Activated CD8-positive, alpha-beta memory T cell treated with anti-CD3 and anti-CD28 coated beads, Interleukin-2, amount 50 U/mL, for 48 hours (primary cell): Measurements from ENCODE around the gene BIN1.
A peak's percentile ranks its signal among the peaks of the same experiment; 100 is the strongest.

Experiments
- DNase-seq: peaks from one replicate; pipeline ENCODE4 v3.0.0-alpha.2; 2020

Gene BIN1

DNA sequence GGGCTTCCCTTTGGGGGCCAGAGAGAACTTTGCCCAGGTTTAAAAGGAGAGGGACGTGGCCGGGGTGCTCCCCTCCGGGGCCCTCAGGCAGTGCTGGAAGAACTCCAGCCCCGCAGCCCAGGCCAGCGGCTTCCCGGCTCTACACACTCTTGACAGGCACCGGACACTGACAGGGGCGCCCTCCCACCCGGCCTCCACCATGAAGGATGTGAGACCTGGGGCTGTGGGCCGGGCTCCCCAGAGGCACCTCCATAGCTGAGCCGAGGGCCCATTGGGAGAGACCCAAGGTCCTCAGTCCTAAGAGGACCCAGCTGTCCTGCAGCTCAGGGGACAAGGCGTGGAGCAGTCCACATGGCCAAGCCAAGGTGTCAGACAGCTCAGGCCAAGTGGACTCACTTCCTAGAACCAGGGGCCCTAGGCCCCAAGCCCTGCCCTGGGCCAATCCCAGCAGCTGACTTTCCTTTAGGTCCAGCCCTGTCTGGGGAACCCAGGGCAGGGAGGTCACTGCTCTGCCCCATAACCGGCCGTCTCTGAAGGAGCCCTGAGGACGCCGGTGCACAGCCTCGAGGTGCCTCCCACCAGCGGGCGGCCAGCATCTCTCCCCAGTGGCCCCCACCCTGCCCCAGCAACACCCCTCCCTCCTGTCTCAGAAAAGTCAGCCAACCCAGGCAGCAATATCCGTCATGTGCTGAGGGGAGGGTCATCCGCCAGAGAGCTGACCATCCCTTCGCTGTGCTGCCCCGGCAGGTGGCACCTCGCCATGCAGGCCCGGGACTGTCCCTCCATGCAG, 51.8 kb downstream of the BIN1 start:
- no peak for DNase-seq

DNA sequence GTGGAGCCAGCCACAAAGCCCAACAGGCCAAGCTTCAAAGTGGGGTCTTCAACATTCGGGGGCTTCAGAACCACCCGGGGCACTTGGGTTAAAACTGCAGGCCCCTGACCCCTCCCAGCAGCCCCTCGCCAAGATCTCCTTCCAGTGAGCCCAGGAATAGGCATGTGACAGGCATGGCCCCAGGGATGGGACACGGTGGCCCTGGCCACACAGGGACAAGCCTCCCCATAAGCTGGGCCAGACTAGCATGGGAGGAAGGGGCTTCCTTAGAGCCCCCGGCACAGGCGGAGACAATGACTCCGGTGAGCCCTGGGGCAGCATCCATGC, 52.4 kb downstream of the BIN1 start:
- DNase-seq, result no peak

DNA sequence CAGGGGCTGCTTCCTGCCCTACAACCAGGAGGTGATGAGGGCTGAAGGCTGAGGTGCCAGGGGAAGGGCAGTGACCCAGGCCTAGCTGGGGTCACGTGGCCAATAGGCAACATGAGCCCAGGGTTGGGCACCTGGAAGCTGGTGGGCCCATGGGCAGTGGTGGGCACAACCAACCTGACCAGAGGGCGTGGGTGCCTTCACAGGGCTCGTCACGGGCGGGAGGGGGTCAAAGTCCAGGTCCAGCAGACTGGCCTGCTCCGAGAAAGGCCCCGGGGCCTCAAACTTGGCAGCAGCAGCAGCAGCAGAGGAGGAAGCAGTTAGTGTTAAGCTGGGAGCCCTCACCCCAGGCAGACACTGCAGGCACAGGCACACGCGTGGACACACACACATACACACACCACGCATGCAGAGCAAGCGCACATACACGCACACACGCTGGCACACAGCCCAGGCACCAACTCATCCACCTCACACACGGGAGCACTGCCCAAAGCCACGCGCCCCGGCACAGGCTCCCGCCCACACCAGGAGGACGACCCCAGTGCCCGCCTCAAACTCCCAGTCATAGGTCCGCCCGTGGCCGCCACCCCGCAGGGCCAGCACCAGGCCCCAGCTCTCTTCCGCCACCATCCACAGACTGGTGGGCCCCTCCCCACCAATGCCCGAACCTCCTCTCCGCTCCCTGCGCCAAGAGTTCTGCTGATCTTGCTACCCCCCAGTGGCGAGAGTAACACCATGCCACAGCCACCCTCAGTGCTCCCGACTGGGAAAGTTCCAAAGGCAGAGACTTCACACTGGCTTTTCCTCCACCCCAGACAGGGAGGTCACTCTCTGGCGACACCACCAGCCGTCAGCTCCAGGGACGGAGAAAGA, 53.0 kb downstream of the BIN1 start:
- DNase-seq, result no peak

DNA sequence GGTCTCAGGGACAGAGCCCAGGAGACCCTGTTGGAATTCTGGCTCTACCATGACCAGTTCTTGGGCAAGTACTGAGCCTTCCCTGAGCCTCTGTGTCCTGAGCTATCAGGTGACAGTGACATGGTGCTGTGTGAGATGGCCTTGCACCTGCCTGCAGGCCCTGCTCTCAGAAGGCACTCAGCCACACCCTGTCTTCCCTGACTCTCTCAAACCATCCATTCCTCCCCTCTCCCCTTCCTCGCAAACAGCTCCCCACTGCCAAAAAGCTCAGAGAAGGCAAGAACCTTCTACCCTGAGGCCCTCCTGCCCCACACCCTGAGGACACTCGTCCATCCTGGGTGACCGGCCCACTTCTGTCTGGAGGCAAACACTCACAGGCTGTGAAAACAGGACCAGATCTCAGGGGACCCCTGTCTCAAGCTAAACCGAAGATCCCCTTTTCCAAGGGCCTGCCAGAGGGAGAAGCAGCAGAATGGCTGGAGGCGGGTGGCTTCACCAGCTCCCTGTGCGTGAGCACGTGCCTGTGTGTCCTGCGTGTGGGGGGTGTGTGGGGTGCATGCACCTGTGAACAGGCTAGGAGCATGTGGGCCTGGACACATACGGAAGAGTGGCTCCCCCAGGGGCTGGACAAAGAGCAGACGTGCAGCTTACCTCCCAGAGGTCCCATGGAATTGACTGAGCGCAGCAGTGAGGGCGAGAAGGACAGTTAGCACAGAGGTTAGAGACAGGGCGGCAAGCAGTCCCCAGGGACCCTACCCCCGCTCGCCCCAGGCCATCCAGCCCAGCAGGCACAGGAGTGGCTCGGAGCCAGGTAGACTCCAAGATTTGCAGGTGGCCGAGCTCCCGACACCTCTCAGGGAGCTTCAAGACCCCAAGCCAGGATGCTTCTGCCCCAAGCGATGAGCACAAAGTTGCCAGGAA, 53.9 kb downstream of the BIN1 start:
- no peak for DNase-seq

DNA sequence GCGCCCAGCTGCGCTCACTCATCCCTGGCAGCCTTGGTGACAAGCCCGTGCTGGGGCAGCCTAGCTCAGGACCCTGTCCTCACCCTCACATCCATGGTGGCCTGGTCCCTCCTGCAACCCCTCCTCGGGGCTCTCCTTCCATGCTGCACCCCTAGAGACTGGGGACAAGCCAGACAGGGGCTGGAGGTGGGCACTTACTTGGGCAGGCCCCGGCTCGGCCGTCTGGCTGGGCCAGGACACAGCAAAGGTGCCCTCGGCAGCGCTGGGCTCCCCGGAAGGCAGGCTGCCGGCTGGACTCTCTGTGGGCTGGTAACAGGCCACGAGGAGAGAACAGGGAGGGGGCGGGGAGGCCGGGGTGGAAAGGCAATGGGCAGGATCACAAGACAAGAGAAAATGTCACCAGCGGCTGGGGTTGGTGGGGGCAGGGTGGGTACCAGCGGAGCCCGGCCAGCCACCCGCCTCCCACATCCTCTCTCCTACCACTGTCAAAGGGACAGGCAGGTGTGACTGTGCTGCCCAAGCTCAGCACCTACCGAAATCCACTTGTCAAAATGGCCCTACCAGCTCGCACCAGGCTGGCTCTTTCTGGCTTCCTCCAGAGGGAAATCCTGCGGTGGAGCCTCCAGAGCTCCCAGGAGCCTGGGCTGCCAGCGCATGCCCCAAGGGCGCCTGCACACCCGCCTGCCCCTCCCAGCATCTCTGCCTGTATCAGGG, 54.7 kb downstream of the BIN1 start:
- DNase-seq, result no peak

DNA sequence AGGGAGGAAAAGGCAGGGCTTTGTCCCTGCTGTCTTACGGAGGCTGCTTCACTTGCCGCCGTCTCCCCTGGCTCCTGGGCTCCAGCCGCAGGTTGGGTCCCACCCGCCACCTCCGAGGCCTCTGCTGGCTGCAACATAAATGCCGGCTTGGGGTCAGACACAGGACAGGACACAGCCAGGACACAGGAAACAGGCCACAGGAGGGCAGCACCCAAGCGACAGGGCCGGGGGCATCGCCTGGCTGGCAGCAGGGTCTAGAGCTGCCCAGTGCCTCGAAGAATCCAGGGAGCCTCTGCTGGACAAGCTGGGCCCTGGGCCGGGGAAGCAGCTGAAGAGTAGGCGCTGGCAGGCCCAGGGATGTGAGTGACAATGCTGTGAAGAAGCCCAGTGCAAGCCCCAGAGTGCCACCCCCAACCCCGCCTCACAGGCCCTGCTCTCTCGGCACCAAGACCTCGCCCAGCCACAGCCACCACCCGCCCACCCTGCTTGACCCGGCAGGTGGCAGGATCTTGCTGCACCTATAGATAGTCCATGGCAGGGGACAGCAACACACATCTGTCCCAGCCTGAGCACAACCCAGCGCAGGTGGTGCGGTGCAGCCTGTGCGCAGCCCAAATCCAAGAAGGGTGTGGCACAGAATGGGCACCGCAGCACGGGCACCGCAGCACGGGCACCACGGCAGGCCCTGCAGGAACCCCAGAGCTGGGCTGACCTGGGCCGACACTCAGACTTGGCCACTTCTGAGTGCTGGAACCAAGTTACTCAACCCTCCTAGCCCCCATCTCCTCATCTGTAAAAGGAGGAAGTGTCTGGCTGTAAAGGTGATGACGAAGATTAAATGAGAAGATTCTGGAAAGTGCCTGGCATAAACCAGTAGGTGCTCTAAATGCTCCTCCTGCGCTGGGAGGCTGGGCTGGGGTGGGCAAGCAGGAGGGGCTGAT, 55.6 kb downstream of the BIN1 start:
- no peak for DNase-seq

DNA sequence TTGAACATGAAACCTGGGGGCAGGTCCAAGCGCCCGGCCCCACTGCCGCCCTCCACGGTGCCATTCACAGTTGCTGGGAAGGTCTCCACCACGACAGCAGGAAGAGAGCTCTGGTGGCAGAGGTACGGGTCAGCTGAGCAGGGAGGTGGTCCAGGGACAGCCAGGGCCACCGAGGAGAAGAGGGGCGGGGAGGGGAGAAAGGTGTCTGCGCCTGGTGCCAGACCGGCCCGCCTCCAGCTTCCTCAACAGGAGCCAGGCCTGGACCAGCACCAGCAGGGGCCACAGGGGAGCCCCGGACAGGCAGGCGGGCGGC, 56.2 kb downstream of the BIN1 start:
- no peak for DNase-seq

DNA sequence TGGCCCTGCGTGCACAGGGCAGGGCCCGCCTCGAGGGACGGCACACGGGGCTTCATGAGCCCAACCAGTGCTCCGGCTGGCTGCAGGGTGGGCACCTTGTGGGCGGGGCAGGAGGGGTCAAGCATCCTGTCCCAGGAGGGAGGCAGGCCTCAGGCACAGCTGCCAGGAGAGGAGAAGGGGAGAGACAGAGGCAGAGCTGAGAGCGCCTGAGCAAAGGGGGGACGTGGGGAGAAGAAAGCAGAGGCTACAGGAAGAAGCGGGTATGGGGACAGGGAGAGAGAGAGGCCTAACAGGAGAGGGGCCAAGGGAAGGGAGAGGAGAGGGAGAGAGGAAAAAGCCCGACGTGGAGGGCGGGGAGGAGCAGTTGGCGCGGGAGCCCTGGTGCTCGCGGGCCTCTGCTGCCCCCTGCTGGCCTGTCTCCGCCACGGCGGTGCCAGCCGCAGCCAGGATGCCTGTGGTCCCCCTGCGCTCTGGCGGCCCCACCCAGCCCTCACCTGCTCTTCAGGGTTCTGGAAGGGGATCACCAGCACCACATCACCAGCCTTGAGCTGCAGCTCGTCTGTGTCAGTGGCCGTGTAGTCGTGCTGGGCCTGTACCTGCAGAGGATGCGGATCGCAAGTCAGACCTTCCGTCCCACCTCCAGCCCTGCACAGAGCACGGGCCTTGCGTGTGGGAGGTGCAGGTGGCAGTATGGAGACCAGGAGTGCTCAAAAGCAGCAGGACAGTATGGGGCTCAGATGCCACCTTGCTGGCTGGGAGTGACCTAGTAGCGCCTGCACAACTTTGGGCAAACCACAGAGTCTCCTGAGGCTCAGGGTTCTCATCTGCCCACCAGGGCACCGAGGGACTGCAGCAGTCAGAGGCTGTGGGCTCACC, 56.8 kb downstream of the BIN1 start:
- peak; percentile 93 for DNase-seq

DNA sequence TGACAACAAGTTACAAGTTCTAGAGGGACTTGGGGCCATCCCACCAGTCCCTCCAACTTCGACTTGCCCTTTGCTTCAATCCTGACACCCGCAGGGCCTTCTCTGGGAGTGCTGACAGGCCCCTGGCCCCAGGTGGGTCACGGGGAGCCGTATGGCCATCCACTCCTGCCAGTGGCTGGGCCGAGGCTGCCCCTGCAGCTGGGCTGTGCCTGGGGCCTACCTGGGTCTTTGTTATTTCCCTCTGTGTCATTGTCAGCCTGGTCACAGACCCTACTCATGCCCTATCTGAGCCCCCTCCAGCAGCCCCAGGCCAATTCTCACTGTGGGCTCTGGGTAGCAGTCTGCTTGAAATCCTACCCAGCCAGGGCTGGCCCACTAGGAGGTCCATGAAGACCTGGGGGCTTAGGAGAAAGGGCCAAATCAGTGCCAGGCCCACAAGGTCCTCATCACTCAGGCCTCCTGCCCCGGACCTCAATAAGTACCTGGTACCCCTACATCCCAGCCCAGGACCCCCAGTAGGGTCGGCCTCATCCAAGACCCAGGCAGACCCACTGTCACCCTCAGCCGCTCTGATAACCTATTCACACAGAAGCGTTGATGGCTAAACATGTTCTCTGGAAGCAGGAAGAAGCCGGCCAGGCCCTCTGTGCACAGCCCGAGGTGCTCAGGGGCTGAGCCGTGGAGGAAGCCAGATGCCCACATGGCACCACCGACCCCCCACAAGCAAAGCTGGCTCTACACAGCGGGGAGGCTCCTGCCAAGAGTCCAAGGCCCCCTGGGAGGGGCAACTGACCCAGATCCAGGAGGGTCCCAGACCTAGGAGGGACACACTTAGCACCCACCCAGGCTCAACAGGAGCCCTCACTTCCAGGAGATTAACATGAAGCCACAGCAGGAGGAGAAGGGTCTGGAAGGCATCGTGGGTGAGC, 57.7 kb downstream of the BIN1 start:
- DNase-seq, result no peak

DNA sequence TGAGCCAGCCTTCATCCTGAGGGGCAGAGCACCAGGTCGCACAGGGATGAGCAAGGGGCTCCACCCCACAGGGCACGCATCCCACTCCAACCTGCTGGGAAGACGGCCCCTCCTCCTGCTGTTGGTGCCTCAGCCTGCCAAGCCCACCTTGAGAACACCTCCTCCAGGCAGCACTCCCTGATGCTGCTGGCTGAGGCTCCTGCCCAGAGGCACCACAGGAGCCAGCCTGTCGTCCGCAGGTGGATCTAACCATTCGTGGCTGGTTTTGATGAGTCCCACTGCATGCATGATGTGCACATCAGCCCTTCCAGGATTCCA, 58.4 kb downstream of the BIN1 start:
- DNase-seq, result peak; percentile 44

DNA sequence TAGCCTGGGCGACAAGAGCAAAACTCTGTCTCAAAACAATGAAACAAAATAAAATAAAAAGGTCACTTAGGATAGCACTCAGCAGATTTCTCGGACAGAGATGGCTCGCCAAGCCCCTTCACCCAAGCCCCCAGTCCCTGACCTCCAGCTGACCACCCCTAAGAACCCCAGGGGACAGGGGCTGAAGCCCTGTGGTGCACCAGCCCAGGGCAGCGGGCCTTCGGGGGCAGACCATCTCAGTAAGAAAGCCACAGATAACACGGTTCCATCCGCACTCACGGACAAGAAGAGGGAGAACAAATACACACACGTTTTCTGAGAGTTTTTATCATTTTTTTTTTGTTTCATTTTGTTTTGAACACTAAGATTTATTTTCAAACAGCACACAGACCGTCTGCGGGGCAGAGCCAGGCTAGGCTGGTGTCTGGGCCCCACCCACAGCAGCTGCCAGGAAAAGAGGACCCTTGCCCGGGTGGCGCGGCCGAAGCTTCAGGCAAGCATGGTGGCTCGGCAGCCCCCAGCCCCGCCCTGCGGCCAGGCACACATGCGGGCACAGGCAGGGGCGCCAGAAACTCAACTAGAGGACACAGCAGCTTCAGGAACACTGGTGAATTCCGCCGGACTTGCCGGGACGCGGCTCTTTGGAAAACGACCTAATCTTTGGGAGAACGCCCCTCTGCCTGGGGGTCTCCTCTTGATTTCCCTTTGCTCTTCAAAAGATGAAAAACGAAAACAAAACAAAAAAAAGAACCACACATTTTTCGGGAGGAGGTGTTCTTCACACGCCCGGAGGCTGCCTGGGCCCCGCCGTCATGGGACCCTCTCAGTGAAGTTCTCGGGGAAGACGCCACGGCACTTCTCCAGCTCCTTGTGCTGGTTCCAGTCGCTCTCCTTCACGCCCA, 59.0 kb downstream of the BIN1 start:
- peak; percentile 32 for DNase-seq

DNA sequence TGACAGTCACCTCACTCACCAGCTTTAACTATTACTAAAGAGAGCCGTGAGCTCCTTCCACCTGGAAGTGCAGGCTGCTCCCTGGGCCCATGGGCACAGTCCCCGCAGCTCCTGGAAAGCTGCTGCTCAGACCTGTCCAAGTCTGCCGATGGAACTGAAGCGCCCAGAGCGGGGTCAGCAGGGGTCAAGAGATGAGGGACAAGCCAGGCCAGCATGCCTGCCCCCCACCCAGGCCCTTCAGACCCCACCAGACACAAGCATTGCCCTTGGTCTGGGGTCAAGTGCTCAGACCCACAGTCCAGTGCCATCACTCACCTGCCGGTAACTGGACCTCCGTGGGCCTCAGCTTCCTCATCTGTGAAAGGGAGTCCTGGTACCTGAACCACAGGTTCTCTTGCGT, 59.9 kb downstream of the BIN1 start:
- DNase-seq, result peak; percentile 48

DNA sequence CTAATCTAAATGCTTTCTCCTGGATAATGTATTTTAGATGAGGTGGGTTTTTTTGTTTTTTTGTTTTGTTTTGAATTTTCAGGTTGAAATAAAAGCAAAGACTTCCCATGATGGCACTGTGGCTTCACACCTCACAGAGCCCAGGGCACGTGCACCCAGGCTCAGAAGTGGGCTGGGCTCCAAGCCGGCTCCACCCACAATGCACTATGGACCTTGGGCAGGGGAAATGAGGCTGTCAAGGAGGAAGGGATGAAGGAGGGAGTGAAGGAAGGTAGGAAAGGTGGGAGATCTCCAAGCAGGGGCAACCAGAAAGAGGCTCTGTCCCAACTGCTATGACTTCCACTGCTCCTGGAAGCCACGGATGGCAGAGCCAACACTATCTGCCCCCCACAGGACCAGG, 60.4 kb downstream of the BIN1 start:
- no peak for DNase-seq

DNA sequence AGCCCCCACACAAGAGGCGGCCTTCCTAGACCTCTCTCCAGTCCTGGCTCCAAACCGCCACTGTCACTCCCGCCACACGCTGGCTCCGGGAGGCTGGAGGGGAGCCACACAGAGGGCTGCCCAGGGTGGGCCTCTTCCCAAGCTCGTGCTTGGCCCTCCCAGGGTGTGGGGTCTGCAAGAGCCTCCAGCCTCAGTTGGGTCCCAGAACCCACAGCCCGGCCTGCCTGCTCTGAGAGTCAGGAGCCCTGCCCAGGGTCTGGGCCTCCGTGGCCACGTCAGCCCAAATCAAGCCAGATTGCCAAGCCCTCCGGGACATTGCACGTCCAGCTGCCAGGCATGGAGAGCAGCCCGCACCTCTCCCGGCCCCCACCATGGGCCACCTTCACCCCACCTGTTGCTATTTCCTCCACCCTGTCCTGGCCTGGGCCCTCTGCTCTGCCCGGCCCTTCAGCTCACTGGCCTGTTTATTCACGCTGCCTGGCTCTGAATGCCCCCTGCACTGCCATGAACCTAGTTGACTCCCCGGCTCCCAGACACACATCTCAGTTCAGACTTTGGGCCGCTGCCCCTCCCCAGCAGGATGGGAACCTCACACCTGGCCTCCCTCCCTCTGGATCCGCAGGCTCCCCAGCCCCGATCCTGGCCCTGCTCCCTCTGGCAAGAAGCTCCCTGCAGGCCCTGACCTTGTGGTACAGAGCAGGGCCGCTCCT, 61.0 kb downstream of the BIN1 start:
- peak; percentile 45 for DNase-seq

DNA sequence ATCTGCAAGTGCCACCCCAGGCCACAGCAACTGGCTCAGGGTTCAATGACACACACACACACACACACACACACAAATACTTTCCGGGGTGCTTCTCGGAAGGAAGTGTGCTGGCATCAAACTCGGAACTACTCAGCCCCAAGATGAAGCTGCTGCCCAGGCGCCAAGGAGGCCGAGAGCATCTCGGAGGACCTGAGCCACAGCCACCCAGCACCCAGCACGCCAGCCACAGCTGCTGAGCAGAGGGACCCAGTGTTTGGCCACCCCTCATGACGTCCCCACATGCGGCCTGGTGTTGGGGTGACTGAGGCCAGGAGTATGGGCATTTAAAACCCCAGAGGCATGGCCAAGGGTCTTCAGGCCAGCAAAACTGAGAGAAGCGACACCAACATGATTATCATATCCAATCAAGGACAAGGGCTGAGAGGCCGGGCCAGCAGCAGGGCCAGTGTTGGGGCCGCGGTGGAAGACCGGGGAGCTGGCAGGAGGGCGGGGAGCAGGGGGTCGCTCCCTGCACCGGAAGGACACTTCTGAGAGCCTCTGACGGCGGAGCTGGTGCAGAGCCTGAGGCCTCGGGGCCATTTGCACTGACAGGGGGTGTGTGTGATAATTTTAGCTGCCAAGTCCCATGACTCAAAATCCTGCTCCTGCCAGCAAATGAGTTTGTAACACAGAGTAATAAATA, 61.8 kb downstream of the BIN1 start:
- DNase-seq, result peak; percentile 22

DNA sequence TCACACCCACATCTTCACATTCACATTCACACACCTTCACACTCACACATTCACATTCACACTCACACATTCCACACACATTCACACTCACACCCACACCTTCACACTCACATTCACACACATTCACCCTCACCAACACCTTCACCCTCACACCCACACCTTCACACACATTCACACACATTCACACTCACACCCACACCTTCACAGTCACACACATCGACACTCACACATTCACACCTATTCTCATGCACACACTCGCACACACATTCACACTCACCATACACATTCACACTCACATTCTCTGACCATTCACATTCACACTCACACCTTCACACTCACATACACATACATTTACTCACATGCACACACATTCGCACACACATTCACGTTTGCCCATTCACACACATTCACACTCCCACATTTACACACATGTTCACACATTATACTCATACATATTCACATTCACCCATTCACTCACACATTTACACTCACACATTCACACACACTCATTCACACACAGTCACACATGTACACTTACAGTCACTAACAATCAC, 62.7 kb downstream of the BIN1 start:
- DNase-seq, result peak; percentile 3
